Activated CD4-positive, alpha-beta memory T cell treated with anti-CD3 and anti-CD28 coated beads for 36 hours (primary cell): ENCODE measurements around the gene ENTREP3. TPM values are rescaled to one million over a fixed set of nuclear protein-coding genes. Genes with fewer than 3 reads are reported as not detected.

Experiments
- CTCF ChIA-PET: fragments of 350-600 bp; sonication (Branson Sonifier 250); formaldehyde crosslinking; loops from one replicate; lab custom pipeline; 2021; ENCODE audit warnings: antibody characterized with exemption, inconsistent platforms; lab: Charles Lee
- POLR2A ChIA-PET: fragments of 350-600 bp; sonication (Branson Sonifier 250); formaldehyde crosslinking; loops from one replicate; lab custom pipeline; 2021; ENCODE audit warnings: antibody characterized with exemption; lab: Charles Lee
- DNase-seq: peaks from one replicate; pipeline ENCODE4 v3.0.0-alpha.2; 2020
- H3K27ac Mint-ChIP-seq: one replicate; pipeline ENCODE4 v1.8.0; 2021; ENCODE audit warnings: mixed read lengths
- H3K27me3 Mint-ChIP-seq: one replicate; pipeline ENCODE4 v1.8.0; 2021; ENCODE audit warnings: mixed read lengths
- H3K36me3 Mint-ChIP-seq: one replicate; pipeline ENCODE4 v1.8.0; 2021; ENCODE audit warnings: mixed read lengths
- H3K4me1 Mint-ChIP-seq: one replicate; pipeline ENCODE4 v1.8.0; 2021; ENCODE audit warnings: low read depth, mixed read lengths
- H3K4me3 Mint-ChIP-seq: one replicate; pipeline ENCODE4 v1.8.0; 2021; ENCODE audit warnings: mild to moderate bottlenecking, mixed read lengths
- H3K9me3 Mint-ChIP-seq: one replicate; pipeline ENCODE4 v1.8.0; 2021; ENCODE audit warnings: mixed read lengths
- intact Hi-C: fragments of 100-400 bp; cut with micrococcal nuclease; formaldehyde crosslinking; loops from one replicate; pipeline ENCODE4 v1.15.1; 2023
- total RNA-seq, 2 experiments: library from RNA; stranded (reverse); gene quantifications; one replicate each; pipeline ENCODE4 v1.2.3, GENCODE V29; 2021

ENTREP3 gene
- 10 to 100 TPM; 32.9 to 34.1 TPM for total RNA-seq

- peaks cover 19% of the 10 kb centered on the region for H3K36me3 Mint-ChIP-seq
- H3K4me1 Mint-ChIP-seq = peaks cover 34% of the 10 kb centered on the region
- peak within 1 kb of the TSS; percentile 23 for H3K27ac Mint-ChIP-seq
- H3K27me3 Mint-ChIP-seq = no peaks in the 10 kb centered on the region
- ChIA-PET CTCF (interaction anchor here (0.9 to 9.7 kb wide), 3 partner anchors 12 to 67 kb away, joined by 3 to 188 read pairs (median 3); partner anchors contain the start of gene RUSC1), POLR2A (interaction anchor here (0.5 kb wide), 1 partner anchor 10 kb away, joined by 4 read pairs; no protein-coding TSS in a partner anchor)
- H3K9me3 Mint-ChIP-seq = no peaks in the 10 kb centered on the region
- peak within 1 kb of the TSS; percentile 79 for H3K4me3 Mint-ChIP-seq
- peak; percentile 87 for DNase-seq
- intact Hi-C loops = no loop called here
Observed at GRCh38 chr1:155255243-155256007, at the start of gene ENTREP3. Gene ENTREP3, minus strand, starts transcription at chr1:155255483. Its CDS starts 606 bp downstream, at chr1:155254877.

DNA sequence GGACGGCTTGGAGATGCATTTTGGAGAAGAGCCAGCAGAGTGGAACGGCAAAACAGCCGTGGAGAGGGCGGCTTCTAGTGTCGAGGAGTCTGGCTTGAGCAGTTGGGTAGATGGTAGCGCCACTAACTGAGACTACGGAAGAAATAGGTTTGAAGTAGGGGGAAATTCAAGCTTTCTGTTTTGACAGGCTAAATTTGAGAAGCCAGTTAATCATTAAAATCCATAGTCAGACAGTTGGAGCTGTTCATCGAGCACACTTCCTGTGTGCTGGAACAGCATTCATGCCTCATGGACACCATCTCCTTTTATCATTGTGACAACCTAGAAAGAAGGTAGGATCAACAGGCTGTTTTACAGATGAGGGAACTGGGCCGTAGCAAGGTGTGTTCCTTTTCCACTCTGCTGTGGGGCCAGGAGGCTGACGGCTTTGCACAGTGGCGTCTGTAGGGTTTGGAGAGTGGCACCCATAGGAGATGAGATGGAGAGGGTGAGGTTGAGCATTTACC, 49.3 kb upstream of the ENTREP3 start:
- Mint-ChIP-seq H3K4me3 (no peak overlapping the region), H3K36me3 (peaks cover 5% of the 10 kb centered on the region)

GRCh38 chr1:155301342-155301841, 46.1 kb upstream of the ENTREP3 start, which contains the start of gene PKLR:
Gene PKLR, minus strand, starts transcription at chr1:155301438. Its CDS starts 43 bp downstream, at chr1:155301395.
- no peaks in the 10 kb centered on the region for H3K9me3 Mint-ChIP-seq
- intact Hi-C loops = no loop called here
- ChIA-PET CTCF (no interaction called here), POLR2A (no interaction called here)
- no peaks in the 10 kb centered on the region for H3K36me3 Mint-ChIP-seq
- H3K27me3 Mint-ChIP-seq = peaks cover 12% of the 10 kb centered on the region
- no peaks in the 10 kb centered on the region for H3K4me1 Mint-ChIP-seq
- DNase-seq = no peak
- no peak within 1 kb of the TSS for H3K27ac Mint-ChIP-seq
- H3K4me3 Mint-ChIP-seq = no peak within 1 kb of the TSS

More for the DNA sequence above, 49.3 kb upstream of the ENTREP3 start:
- H3K27ac Mint-ChIP-seq = no peak overlapping the region
- intact Hi-C loops = no loop called here
- no peak for DNase-seq
- CTCF ChIA-PET = interaction anchor here (1.5 kb wide), 1 partner anchor 98 kb away, joined by 3 read pairs; no protein-coding TSS in a partner anchor
- H3K9me3 Mint-ChIP-seq = no peaks in the 10 kb centered on the region
- POLR2A ChIA-PET = no interaction called here
- no peaks in the 10 kb centered on the region for H3K27me3 Mint-ChIP-seq
- peaks cover 2% of the 10 kb centered on the region for H3K4me1 Mint-ChIP-seq

DNA sequence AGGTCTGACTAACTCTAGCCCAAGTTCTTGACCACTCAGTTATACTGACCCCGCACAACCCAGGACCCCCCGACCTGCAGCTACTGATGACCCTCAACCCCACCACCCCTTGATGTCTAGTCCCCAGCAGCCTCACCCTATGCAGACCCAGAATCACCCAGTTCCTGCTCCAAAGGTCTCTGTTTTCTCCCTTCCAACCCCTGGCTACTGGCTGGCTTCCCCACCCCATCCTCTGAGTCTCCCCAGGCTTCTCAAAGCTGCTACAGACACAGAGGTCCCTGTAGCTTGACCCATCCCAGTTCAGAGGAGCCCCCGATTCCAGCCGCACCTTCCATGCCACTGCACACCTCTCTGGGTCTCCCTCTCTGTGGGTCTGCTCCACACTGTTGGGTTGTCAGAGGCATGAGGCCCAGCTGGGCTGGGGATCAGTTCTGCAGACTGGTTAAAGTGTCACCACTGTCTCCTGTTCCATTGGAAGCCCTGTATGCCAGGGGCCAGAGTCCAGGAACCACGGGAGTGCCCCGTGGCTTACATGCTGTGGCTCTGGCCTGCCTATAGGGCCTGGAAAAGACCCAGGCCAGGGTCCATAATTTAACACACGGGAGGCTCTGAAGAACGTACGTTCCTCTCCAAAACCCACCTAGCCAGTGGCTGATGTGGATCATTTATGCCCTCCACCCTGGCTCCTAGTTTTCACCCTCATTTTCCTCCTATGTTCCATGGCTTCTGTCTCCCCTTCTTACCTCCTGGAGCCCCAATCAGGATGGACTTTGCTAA, 45.5 kb upstream of the ENTREP3 start:
- Mint-ChIP-seq H3K27me3 (peaks cover 17% of the 10 kb centered on the region), H3K36me3 (no peaks in the 10 kb centered on the region), H3K27ac (no peak overlapping the region), H3K9me3 (no peaks in the 10 kb centered on the region), H3K4me1 (no peaks in the 10 kb centered on the region), H3K4me3 (no peak overlapping the region)
- no peak for DNase-seq
- intact Hi-C loops = no loop called here
- CTCF ChIA-PET = interaction anchor here (0.6 kb wide), 1 partner anchor 20 kb away, joined by 3 read pairs; the partner anchor contains the start of gene RUSC1
- POLR2A ChIA-PET = no interaction called here

GRCh38 chr1:155300024-155300423, 44.7 kb upstream of the ENTREP3 start:
- CTCF ChIA-PET = interaction anchor here (0.6 kb wide), 1 partner anchor 21 kb away, joined by 3 read pairs; the partner anchor contains the start of gene RUSC1
- Mint-ChIP-seq H3K4me3 (no peak overlapping the region), H3K36me3 (no peaks in the 10 kb centered on the region), H3K4me1 (no peaks in the 10 kb centered on the region), H3K27ac (no peak overlapping the region), H3K27me3 (peaks cover 21% of the 10 kb centered on the region), H3K9me3 (no peaks in the 10 kb centered on the region)
- POLR2A ChIA-PET = no interaction called here
- intact Hi-C loops = no loop called here
- DNase-seq = no peak

GRCh38 chr1:155297384-155297783, 42.1 kb upstream of the ENTREP3 start:
- no peak for DNase-seq
- H3K27ac Mint-ChIP-seq = no peak overlapping the region
- no peaks in the 10 kb centered on the region for H3K9me3 Mint-ChIP-seq
- H3K4me3 Mint-ChIP-seq = no peak overlapping the region
- ChIA-PET POLR2A (interaction anchor here (1.5 kb wide), 1 partner anchor 10 kb away, joined by 3 read pairs; no protein-coding TSS in a partner anchor), CTCF (interaction anchor here (1.4 kb wide), 1 partner anchor 46 kb away, joined by 5 read pairs; no protein-coding TSS in a partner anchor)
- H3K36me3 Mint-ChIP-seq = no peaks in the 10 kb centered on the region
- peaks cover 34% of the 10 kb centered on the region for H3K27me3 Mint-ChIP-seq
- H3K4me1 Mint-ChIP-seq = peaks cover 4% of the 10 kb centered on the region
- intact Hi-C loops = no loop called here

DNA sequence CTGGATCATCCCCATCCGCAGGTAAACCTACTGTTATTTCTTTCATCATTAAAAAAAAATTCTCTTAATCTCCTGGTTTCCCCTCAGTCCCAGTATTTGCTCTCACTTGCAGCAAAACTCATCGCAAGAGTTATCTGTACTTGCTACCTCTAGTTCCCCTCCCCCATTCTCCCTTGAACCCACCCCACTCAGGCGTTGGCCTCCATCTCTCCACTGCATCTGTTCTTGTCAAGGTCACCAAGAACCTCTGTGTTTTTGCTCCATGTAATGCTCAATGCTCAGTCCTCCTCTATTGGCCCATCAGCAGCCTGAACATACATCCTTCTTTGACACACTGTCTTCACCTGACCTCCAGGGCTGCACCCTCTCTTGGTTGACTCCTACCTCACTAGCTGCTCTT, 41.4 kb upstream of the ENTREP3 start:
- no peak overlapping the region for H3K27ac Mint-ChIP-seq
- peaks cover 34% of the 10 kb centered on the region for H3K27me3 Mint-ChIP-seq
- H3K4me1 Mint-ChIP-seq = peaks cover 4% of the 10 kb centered on the region
- ChIA-PET POLR2A (interaction anchor here (1.5 kb wide), 1 partner anchor 11 kb away, joined by 3 read pairs; no protein-coding TSS in a partner anchor), CTCF (interaction anchor here (1.4 kb wide), 1 partner anchor 45 kb away, joined by 5 read pairs; no protein-coding TSS in a partner anchor)
- no peaks in the 10 kb centered on the region for H3K9me3 Mint-ChIP-seq
- H3K36me3 Mint-ChIP-seq = no peaks in the 10 kb centered on the region
- no peak overlapping the region for H3K4me3 Mint-ChIP-seq
- no peak for DNase-seq
- intact Hi-C loops = no loop called here

- H3K4me1 Mint-ChIP-seq = peaks cover 4% of the 10 kb centered on the region
- ChIA-PET CTCF (no interaction called here), POLR2A (interaction anchor here (1.5 kb wide), 1 partner anchor 11 kb away, joined by 3 read pairs; no protein-coding TSS in a partner anchor)
- intact Hi-C loops = no loop called here
- H3K27ac Mint-ChIP-seq = no peak overlapping the region
- H3K36me3 Mint-ChIP-seq = no peaks in the 10 kb centered on the region
- H3K27me3 Mint-ChIP-seq = peaks cover 34% of the 10 kb centered on the region
- H3K9me3 Mint-ChIP-seq = no peaks in the 10 kb centered on the region
- DNase-seq = no peak
- H3K4me3 Mint-ChIP-seq = no peak overlapping the region
Observed at GRCh38 chr1:155295942-155296267, 40.6 kb upstream of the ENTREP3 start.

DNA sequence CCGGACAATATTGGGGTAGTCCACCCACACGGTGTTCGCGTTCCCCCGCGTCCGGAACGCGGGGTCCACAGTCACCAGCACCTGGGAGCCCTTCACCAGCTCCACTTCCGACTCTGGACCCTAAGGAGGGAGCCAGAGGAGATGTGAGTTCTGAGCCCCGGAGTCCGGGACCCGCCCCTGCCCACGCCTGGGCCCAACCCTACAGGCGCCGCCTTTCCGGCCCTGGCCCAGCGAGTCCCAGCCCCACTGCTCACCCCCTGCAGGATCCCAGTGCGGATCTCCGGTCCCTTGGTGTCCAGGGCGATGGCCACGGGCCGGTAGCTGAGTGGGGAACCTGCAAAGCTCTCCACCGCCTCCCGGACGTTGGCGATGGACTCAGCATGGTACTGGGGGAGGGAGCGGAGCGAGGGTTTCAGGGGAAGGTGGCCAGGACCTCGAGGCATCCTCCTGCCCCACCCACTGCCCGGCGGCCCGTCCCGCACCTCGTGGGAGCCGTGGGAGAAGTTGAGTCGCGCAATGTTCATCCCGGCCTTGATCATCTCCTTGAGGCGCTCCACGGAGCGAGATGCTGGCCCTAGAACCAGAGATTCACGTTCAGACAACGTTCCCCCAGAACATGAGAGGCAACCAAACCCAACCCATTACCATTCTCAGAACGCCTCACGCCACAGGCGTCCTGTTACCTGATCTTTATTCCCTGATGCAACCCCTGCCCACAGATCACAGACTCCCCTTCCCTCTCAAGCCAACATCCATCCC, 40.1 kb upstream of the ENTREP3 start:
- no peaks in the 10 kb centered on the region for H3K36me3 Mint-ChIP-seq
- peaks cover 4% of the 10 kb centered on the region for H3K4me1 Mint-ChIP-seq
- no peak overlapping the region for H3K4me3 Mint-ChIP-seq
- H3K9me3 Mint-ChIP-seq = no peaks in the 10 kb centered on the region
- POLR2A ChIA-PET = no interaction called here
- intact Hi-C loops = no loop called here
- no peak overlapping the region for H3K27ac Mint-ChIP-seq
- peaks cover 34% of the 10 kb centered on the region for H3K27me3 Mint-ChIP-seq
- no peak for DNase-seq
- CTCF ChIA-PET = no interaction called here

GRCh38 chr1:155294520-155295182, 39.4 kb upstream of the ENTREP3 start:
- CTCF ChIA-PET = no interaction called here
- Mint-ChIP-seq H3K4me3 (no peak overlapping the region), H3K27ac (no peak overlapping the region), H3K36me3 (no peaks in the 10 kb centered on the region), H3K27me3 (peaks cover 34% of the 10 kb centered on the region), H3K9me3 (no peaks in the 10 kb centered on the region), H3K4me1 (peaks cover 4% of the 10 kb centered on the region)
- intact Hi-C loops = no loop called here
- POLR2A ChIA-PET = no interaction called here
- DNase-seq = no peak
